DMS53 (cell line): ENCODE results near the gene ZNF215.
"Not testable (repeated sequence)": the region's sequence is repeated elsewhere in the genome, so short reads cannot be mapped to it uniquely, and the experiment has no call there.

Source experiments
- DNase-seq: peaks from one replicate; lab custom pipeline; 2025; lab: John Stamatoyannopoulos, UW

ZNF215 gene

GRCh38 chr11:6941970-6942369 is 15.7 kb downstream of the ZNF215 start:
- no peak for DNase-seq

DNA sequence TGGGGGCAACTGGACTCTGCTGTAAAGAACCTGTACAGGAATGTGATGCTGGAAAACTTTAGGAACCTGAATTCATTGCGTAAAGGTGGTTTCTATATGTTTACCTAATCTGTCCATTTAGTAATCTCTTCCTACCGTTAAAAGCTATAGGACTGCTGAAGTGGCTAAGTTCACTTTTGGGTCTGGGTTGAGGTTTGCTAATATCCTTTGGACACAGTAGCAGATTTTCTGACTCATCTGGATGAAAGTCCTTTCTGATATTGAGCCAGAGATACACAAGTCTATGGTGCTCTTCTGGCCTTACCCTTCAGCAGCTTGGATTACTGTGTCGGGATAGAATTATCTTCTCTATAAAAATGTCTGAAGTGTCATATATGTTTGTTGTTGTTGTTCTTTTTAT is 16.9 kb downstream of the ZNF215 start:
- DNase-seq = no peak

DNA sequence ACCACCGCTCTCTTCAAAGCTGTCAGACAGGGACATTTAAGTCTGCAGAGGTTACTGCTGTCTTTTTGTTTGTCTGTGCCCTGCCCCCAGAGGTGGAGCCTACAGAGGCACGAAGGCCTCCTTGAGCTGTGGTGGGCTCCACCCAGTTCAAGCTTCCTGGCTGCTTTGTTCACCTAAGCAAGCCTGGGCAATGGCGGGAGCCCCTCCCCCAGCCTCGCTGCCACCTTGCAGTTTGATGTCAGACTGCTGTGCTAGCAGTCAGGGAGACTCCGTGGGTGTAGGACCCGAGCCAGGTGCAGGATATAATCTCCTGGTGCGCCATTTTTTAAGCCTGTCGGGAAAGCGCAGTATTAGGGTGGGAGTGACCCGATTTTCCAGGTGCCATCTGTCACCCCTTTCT is 28.0 kb downstream of the ZNF215 start:
- DNase-seq = not testable (repeated sequence)

- DNase-seq = no peak
Measured at GRCh38 chr11:6962141-6962540, 35.9 kb downstream of the ZNF215 start.

DNA sequence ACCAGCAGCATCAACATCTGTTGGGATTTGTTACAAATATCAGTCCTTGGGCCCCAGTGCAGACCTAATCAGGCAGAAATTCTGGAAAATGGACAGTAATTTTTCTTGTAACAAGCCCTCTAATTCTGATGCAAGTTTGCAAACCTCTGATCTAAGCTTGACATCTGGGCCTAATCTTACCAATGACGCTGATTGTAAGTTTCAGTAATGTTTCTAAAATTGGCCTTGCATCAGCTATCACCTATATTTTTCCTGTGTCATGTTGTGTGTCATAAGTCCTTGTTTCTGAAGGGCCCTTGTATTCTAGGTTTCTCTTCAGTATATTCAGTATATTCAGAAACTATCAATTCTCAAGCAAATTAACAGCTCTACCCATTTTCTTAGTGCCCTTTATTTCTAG is 36.4 kb downstream of the ZNF215 start:
- DNase-seq = no peak

DNA sequence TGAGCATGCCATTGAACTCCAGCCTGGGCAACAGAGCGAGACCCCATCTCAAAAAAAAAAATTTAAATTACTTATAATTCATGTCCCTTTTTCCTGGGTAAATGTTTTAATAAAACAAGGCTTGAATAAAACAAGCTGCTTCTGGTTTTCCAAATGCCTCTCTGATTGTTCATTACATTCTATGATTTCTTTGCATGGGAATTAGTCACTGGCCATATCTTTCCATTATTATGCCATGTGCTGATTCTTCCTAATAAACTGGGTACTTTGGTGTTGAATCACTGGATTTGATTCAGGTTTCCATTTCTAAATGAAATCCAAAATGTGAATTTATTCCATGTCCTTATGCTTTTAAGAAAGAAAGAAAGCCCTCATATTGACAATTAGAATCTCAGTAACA is 42.6 kb downstream of the ZNF215 start:
- DNase-seq = no peak

DNA sequence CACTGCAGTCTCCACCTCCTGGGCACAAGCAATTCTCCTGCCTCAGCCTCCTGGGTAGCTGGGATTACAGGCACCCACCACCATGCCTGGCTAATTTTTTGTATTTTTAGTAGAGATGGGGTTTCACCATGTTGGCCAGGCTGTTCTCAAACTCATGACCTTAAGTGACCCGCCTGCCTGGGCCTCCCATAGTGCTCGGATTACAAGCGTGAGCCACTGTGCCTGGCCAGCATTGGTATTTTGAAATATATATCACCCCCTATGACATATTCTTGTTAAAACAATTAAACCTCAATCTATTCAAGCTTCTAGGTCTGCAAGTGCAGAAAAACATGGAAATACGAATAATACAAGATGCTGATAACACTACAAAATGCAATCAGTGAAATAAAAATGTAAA is 43.6 kb downstream of the ZNF215 start:
- not testable (repeated sequence) for DNase-seq

- DNase-seq = no peak
Measured at GRCh38 chr11:6979365-6979764, 53.1 kb downstream of the ZNF215 start.

- DNase-seq = no peak
Measured at GRCh38 chr11:6986487-6986886, 60.3 kb downstream of the ZNF215 start.

GRCh38 chr11:6988506-6988905 is 62.3 kb downstream of the ZNF215 start:
- no peak for DNase-seq

DNA sequence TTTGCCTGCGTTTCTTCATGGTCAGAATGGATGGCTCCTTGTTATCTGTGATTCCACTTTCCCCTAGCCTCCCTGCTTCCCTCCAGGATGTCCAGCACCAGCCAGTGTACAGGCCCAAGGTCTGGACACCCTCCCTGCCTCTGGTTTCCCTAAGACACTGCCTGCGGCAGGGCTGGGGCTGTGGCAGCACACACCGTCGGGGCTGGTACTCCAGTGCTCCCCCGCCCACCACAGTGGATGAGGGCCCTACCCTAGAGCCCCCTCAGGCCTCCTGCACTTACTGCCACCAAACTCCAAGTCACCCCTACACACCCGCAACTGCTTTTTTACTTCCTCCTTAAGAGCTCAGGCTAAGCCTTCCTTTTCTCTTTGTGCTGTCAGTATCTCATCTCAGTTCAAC is 65.0 kb downstream of the ZNF215 start:
- DNase-seq = no peak

DNA sequence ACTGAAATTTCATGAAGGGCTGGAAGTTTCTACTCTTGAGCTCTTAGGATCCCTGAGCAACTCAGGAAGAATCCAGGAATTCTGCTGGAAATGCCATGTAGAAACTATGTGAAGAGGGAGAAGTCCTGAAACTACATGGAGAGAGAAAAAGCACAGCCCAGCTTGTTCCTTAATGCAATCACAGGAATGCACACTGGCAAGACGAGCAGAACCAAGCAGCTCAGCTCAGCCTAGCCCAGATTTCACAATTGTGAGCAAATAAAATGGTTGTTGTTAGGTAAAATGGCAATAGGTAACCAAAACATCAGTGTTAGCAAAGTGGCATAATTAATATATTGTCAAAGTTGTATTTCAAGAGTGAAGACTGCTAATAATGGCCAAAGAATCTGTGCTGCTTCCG is 65.8 kb downstream of the ZNF215 start:
- DNase-seq = no peak

DNA sequence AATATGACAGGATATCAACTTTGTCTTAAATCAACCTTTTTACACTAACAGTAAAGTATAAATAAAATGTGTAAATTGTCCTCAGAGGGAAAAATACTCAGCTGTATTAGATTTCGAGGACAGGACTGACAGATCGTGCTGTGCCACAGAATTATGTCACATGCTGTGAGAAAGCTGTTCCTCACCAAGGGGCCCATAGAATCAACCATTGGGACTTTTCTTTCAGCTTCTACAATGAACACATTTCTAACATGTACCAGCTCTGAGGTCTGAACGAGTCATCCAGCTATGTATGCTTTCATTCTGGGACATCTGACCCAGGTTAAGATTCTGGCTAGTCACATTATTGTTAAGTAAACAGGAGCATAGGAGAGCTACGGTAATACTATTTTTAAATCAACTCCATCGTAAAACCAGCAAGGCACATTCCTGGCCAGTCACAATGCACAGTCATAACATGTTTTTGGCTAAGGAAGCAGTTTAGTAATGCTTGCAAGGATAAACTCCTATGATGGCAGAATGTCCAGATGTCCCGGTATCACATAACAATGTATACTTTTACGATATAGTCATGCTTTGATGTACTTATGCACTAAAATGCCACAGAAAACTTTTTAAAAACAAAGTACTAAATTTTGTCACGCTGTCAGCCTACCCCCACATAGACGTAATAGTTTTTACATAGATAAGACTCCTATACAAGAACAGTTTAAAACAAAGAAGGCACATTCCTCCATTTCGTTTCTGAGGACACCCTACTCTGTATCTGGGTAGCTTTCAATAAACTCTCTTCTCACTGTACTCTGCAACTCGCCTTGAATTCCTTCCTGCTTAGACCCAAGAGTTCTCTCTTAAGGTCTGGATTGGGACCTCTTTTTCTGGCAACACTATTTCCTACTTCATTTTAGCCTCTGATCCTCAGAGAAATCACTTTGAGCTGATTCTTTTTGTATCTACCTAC is 66.5 kb downstream of the ZNF215 start:
- DNase-seq = no peak

- no peak for DNase-seq
Measured at GRCh38 chr11:6995703-6996102, 69.5 kb downstream of the ZNF215 start.

- peak; percentile 5 for DNase-seq
Measured at GRCh38 chr11:7004482-7004881, 78.3 kb downstream of the ZNF215 start.
